OCI-LY1 (cell line): ENCODE data around the gene VTA1.

Experiments used
- EZH2 ChIP-seq: fragments of 200-600 bp; sonication (generic), shearing (Covaris generic); IDR thresholded peaks from 2 replicates; pipeline ENCODE4 v1.8.0; 2017; ENCODE audit warnings: borderline replicate concordance, mixed run types, mild to moderate bottlenecking, antibody characterized with exemption, low read length, moderate library complexity, mixed read lengths
- TF ChIP-seq, protein P1 (sequence below): fragments of 200-600 bp; sonication (generic), shearing (Covaris generic); IDR thresholded peaks from 2 replicates; pipeline ENCODE4 v1.5.1; 2017; ENCODE audit warnings: mild to moderate bottlenecking, antibody characterized with exemption, low read length, moderate library complexity, mixed read lengths

DNA sequence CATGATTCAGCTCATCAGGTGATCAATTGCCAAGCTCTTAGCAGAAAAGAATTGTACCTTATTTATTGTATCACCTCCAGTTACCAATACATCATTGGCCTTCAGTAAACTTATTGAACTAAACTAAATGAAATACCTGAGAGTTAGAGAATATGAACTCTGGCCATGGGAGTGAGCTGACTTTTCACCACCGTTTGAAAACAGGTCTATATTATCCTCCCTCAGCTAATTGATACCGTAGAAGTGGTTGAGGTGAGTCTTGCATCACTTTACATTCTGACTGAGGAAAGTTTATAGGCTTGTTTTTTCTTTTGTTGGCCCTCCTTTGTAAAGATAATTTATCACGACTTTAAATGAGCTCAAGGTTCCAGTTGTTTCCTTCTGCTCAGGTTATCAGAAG lies 102.2 kb downstream of the VTA1 start:
- TF ChIP-seq, protein P1, sequence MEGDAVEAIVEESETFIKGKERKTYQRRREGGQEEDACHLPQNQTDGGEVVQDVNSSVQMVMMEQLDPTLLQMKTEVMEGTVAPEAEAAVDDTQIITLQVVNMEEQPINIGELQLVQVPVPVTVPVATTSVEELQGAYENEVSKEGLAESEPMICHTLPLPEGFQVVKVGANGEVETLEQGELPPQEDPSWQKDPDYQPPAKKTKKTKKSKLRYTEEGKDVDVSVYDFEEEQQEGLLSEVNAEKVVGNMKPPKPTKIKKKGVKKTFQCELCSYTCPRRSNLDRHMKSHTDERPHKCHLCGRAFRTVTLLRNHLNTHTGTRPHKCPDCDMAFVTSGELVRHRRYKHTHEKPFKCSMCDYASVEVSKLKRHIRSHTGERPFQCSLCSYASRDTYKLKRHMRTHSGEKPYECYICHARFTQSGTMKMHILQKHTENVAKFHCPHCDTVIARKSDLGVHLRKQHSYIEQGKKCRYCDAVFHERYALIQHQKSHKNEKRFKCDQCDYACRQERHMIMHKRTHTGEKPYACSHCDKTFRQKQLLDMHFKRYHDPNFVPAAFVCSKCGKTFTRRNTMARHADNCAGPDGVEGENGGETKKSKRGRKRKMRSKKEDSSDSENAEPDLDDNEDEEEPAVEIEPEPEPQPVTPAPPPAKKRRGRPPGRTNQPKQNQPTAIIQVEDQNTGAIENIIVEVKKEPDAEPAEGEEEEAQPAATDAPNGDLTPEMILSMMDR: no peak
- no peak for TF ChIP-seq EZH2
